SIG-M5 treated with dmso at 0.1 percent for 504 hours (cell line): ENCODE results near the gene SETD7.

Experiments
- DNase-seq: peaks from one replicate; lab custom pipeline; 2025; ENCODE audit not compliant: unreplicated experiment; lab: John Stamatoyannopoulos, UW

Gene SETD7

DNA sequence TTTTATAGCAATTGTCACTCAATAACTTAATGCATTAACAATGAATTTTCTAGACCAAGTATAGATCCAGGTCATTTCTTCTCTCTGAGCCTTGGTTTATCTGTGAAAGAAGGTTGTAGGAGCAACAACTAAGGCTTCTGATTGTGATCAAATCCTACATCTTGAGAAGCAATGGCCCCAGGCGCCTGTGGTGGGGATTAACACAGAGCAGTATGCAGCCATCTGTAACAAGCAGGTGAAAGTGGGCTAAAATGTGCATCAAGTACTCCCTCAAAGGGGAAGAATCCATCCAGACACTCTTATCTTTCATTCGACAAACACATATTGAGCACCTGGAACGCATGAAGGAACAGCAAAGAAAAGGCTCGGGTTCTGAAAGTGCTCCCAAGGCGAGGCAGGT, 19.1 kb upstream of the SETD7 start:
- no peak for DNase-seq

DNA sequence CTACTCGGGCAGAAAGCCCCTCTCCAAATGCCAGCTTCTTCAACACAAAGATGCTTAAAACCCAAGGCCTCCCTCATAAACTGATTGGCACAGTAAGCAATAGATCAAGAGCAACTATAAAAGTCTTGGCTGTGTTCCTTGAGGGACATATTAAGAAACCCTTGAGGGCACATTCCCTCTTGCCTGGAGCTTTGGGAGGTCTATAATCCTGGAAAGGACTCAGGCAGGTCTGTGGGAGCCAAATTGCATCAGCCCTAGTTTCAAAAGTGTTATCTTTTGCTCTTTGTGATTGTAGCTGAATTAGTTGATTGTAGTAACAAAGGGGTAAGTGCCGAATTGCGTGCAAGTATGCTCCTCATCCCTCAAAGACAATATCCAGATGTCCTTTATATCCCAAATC, 18.6 kb upstream of the SETD7 start:
- no peak for DNase-seq

- DNase-seq, result no peak
Observed at GRCh38 chr4:139568206-139568955, 12.4 kb upstream of the SETD7 start.

- peak; percentile 18 for DNase-seq
Observed at GRCh38 chr4:139567159-139567870, 11.3 kb upstream of the SETD7 start.

- DNase-seq, result no peak
Observed at GRCh38 chr4:139564502-139564901, 8.5 kb upstream of the SETD7 start.

- DNase-seq, result no peak
Observed at GRCh38 chr4:139563515-139563914, 7.5 kb upstream of the SETD7 start.

- DNase-seq, result no peak
Observed at GRCh38 chr4:139562839-139563238, 6.8 kb upstream of the SETD7 start.

GRCh38 chr4:139562067-139562684, 6.2 kb upstream of the SETD7 start:
- no peak for DNase-seq

GRCh38 chr4:139560406-139561104, 4.5 kb upstream of the SETD7 start:
- DNase-seq, result peak; percentile 93

- DNase-seq, result peak; percentile 85
Observed at GRCh38 chr4:139559687-139560086, 3.7 kb upstream of the SETD7 start.

GRCh38 chr4:139559089-139559479, 3.1 kb upstream of the SETD7 start:
- no peak for DNase-seq

- DNase-seq, result no peak
Observed at GRCh38 chr4:139558235-139559088, 2.4 kb upstream of the SETD7 start.

DNA sequence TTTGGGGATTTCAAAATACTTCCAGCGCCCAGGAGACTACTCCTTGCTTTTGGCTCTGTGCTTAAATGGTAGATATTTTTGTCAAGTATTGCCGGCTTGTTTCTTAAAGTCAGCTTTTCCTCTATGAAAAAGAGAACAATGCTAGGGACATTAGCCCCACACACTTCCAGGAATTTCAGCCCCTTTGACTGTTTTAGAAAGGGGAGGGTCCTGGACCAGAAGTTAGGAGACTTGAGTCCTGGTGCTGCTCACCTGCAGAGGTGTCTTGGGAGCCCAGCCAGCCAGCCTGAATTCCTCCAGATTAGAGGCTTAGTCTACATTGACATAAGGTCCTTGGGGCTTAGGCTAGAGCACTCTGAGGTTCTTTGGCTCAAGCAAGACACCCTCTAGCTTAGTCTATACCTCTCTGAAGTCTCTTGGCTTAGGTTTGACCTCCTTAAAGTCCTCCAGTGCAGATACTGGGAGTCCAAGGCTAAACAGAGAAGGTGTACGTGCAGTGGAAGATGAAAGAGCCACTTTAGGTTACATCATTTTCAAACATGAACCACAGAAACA, 1.6 kb upstream of the SETD7 start:
- DNase-seq, result no peak

GRCh38 chr4:139556724-139557555, 921 bp upstream of the SETD7 start:
- DNase-seq, result peak; percentile 31

- DNase-seq, result no peak
Observed at GRCh38 chr4:139555705-139556070, 331 bp downstream of the SETD7 start.

DNA sequence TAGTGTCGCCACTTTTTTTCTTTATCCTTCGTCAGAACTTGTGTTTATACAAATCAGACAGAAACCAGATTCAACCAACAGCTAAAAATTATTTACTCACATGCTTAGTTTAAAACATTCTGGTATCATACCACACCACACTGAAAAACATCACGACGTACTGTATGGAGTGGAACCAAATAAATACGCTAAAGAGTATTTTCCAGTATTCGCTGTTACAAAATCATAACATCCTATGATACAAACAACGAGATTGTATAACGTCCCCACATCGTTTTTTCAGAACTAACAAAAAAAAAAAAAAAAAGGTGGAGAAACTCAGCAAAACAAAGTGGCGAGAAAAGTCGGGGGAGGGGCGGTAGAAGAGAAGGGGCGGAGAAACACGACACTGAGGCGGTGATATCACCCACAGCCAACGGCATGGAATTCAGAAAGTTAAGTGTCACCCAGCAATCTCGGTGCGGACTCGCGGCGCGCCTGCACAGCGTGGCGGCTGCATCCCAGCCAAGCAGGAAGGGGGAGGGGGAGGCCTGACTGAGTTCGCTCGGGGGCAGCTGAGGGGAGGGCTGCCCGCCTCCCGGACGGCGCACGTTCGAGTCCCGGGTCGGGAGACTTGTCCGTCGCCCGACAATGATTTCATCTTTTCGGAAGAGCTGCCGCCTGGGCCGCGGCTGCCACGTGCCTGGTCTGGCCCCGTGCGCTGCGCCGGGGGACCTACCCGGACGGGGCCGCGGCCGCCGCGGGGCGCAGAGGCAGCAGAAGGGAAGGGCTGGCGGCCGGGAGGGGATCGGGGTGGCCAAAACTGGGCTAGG, 920 bp downstream of the SETD7 start:
- peak; percentile 83 for DNase-seq

GRCh38 chr4:139554642-139554892, 1.5 kb downstream of the SETD7 start:
- DNase-seq, result no peak

DNA sequence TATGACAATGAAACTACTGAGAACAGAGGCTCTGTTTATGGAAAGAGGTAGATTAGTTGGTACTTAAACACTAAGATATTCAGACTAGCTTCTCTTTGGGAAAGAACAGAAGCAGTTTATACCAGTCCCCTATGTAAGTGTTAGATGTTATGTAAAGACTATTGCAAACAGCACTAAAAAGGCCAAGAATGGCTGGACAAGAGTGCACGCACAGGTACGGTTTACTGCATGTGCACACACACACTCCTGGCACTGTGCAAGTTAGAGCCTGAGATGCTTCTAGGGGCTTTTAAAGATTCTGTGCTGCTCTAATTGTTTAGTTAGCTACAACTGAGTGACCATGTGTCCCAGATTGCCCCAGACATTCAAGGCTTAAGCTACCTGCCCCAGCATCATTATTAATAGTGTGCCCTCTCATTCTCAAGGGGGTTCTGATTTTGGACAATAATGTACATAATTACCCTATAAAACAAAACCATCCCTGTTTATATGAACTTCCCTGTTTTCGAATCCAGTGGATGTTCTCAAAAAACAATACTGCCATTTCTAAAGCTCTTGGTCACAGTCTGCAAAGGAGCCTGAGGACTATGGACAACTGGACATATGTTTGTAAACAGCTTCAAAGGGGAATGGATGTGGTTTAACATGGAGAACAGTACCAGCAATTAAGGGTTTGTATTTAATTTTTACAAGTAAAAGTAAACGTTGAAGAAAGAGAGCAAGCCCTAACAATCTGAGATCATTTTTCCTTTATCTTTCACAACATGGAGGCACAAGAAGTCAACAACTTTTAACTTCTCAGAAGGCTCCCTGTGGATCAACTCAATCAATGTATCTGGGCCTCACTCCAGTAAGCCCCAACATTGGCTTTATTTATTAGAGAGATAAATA, 2.0 kb downstream of the SETD7 start:
- DNase-seq, result no peak
